ENCODE results near the gene MATN4.

Gene MATN4

DNA sequence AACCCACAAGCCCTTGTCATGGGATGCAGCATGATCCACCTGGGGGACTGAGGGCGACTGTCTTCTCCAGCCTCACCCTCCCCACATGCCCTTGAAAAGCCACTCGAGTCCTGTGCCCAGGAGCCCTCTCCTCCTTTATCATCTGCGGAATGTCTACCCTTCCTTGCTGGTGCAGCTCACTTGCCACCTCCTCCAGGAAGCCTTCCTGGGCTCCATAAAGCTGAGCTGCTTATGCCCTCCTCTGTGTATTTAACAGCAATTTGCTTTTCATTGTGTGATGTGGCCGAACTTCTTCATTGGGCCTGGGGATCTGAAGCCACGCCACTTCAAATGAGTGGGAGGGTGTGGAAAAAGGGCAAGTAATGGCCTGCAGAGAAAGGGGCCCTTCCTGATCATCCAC is 19.2 kb downstream of the MATN4 start:
- no peak for DNase-seq

DNA sequence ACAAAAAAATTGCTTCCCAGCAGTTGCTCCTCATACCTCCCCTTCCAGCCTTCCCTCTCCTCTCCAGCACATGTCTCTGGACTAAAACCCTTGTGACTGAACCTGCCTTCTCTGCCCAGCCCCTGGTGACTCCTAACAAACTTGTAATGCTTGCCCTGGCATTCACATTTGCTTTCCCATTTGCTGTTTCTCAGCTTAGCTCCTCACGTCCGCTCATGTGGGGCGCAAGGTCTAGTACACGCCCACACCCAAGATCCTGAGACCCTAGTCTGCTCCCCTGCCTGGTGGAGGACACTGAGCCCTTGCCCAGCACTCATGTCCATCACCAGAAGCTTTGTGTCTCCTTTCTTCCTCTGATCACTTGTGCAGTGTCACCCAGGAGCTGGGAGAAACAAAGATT is 19.7 kb downstream of the MATN4 start:
- no peak for DNase-seq

DNA sequence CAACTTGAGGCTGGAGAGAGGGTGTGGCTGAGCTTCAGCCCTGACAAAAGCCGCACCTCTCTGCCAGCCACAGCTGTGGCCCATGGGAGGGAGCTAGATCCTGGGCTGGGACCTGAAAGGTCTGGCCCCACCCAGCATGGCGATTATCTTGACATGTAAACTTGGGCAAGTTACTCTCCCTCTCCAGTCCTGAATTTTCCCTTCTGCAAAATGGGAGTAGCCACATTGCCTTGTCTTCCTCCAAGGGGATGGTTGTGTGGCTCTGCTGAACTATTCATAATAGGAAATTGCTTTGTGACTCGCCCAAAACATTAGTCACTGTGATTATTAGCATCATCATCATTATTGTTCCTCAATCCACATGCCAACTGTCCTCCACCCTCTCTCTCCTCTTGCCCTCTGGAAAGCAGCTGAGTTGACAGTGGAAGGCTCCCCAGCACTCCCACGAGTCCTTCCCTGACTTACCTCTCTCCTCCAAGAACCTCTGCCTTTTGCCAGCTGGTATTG is 24.5 kb downstream of the MATN4 start:
- DNase-seq = no peak

DNA sequence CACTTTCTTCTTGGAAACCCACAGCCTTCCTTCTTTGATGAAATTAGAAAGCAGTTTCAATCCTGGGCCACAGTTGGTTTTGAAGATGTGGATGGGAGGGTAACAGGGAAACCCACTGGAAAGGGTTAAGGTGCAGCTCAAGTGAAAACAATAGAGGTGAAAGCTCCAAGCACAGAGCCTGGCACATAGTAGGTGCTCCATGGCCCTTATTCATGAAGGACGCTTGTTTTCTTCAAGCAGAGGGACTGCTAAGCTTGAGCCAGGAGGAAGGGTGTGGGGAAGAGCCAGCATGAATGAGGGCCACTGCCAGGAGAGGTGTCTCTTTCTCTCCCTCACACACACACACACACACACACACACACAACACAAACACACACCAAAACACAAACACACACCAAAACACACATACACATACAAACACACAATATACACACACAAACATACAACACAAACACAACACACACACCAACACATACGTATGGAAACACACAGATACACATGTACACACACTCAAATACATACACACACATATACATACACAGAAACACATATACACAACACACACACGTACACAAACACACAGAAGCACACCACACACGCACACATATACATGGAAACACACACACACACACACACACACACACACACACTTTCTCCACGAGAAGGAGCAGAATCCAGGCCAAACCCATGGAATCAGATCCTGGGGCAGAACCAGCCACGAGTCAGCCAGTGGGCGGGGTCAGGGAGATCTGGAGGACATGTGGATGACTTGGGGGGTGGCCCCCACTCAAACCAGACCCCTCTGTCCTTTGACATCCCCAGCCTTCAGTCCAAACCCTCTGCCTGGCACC is 25.2 kb downstream of the MATN4 start:
- no peak for DNase-seq

DNA sequence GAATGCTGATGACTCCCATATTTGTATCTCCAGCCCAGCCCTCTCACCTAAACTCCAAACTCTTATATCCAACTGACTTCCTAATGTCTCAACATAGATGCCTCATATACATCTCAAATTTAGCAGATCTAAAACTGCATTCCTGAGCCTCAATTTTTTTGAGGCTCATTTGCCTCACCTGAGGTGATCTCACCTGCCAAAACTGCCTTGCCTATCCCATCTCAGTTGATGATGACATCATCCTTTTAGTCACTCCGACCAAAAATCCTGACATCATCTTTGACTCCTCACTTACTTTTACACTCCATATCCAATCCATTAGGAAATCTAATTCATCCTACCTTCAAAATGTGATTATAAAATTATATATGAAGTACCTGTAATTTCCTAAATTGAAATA is 28.1 kb downstream of the MATN4 start:
- DNase-seq = no peak

DNA sequence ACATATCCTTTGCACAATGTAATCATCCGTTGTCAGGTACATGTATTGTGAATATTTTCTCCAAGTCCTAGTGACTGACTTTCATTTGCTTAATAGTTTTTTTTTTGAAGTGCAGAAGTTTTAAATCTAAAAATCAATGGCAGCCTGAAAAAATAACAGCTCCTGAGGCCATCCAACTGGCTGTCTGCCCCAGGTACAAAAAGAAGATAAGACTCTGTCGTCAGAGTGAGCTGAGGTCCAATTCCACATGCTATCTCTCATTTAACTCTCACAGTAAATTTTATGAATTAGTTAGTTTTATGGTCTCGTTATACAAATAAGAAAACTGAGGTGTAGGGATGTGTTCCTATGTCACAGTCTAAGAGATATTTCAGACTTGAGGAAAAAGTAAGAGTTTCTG is 32.8 kb downstream of the MATN4 start:
- DNase-seq = no peak

DNA sequence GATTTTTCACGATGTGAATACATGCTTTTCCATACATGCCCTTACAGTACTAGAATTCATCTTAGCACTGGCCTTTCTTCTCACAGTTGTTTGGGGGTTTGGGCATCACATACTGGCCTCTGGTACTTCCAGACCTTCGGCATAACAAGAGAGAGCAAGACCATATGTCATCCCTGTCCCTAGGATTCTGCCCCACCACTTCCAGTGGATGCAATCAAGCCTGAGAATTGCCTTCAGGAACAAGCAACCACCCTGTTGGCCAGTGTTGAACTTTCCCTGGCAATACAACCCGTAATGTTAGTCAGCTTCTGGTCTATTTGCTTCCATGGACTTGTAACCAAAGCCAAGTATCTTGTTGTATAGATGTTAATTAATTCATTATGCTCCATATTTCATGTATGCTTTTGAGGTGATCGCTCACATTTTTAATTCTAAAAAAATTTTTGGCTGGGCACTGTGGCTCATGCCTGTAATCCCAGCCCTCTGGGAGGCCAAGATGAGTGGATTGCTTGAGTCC is 38.3 kb downstream of the MATN4 start:
- DNase-seq = no peak

DNA sequence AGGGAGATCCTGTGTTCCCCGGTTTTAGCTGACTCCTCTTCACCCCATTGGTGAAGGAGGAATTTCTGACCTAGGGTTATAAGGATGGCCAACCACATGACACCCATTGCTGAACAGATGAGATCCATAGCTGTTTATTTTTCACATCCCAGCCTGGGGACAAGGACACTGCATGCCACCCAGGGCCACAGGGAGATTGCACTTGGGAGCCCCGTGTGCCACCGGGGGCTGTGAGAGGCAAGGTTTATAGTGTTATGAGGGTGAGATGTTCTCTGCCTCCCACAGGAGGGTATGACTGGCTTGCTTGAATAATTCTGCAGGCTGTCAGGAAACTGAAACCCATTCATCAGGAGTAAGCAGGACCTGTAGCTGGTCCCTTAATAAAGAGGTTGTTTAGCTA is 39.0 kb downstream of the MATN4 start:
- no peak for DNase-seq

DNA sequence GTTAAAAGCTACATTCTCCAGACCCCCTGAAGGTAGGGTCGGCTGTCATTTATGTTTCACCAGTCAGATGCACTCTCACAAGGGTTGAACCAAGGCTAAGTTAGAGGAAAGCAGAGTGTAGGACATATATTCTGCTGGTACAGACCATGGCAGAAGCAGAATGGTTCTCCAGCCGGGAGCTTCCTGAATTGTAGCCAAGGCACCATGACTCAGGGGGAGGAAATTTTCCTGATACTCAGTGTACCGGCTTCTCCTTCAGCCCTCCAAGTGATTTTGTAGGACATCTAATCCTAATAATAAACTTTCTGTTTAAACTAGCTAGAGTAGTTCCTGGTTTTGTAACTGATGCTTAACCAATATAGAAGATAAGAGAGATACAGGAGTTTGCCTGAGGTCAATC is 39.6 kb downstream of the MATN4 start:
- no peak for DNase-seq

DNA sequence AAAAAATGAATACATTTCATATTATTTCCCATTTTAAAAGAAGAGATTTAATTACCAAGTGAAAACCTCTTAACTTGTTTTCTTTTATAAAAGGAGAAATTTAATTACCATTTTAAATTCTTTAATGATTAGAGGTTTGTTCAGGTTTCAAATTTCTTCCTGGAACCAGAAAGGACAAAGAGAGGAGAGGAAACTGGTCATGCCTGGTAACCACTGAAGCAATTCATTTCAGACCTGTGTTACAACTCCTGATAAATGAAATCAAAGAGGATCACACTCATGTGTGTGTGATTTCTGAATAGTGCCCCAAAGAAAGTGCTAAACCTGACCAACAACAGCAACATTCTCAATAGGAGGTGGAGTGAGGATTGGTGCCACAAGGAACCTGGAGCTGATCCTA is 41.1 kb downstream of the MATN4 start:
- no peak for DNase-seq

DNA sequence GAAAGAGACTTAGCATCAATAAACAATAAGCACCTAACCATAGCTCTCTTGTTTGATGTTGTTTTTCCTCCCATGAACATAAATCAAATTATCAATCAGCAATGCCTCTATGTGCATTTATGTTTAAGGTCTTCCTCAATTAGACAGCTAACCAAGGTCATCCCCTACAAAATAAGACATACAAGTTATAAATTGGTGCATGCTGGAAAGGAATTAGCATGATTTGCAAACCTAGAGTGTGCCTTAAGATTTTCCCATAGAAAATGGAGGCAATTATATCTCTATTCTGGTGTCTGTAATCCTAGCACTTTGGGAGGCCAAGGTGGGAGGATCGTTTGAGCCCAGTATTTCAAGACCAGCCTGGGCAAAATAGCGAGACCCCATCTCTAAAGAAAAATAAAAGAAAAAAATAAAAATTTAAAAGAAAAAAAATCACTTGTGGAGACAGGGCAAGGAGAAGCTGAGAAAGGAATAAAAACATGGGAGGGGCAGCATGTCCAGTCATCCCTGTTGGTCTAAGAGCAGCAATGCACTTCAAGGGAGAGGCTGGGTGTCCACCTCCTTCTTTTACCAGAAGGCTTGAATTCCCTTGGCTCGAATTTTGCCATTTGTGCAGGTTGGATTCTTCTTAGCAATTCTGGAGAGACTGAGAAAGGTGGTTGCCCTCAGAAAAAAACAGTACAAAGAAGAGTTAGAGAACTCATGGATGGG is 44.4 kb downstream of the MATN4 start:
- DNase-seq = no peak

DNA sequence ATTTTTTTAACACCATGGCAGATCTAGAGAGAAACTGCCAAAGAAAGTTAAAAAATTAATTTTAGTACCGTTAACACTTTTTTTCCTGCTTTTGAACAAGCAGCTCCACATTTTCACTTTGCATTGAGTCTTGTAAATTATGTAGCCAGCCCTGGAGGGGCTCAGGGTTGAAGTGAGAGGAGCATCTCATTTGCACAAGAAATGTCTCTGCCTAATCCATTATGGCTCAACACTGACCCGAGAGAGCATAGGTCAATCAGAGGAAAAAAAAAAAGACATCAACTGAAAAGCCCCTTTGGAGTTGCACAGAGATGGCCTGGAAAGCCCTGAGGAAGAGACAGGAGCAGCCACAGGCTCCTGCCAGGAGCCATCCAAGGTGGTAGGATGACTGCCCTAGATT is 49.4 kb downstream of the MATN4 start:
- DNase-seq = no peak

DNA sequence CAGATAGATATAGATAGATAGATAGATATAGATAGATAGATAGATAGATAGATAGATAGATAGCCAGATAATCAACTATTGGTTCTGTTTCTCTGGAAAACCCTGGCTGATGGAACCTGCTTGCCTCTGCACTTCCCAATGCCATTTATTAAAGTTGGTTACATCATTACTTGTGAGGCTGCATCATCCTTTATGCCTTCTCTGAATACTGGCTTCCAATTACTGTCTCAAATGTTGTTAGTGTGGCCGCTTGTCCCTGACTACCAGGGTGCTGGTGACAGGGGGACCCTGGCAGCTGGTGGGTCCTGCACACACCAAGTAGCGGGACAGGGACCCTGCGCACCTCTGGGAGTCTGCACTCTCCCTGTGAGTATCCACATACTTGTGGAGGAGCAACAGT is 49.8 kb downstream of the MATN4 start:
- no peak for DNase-seq

DNA sequence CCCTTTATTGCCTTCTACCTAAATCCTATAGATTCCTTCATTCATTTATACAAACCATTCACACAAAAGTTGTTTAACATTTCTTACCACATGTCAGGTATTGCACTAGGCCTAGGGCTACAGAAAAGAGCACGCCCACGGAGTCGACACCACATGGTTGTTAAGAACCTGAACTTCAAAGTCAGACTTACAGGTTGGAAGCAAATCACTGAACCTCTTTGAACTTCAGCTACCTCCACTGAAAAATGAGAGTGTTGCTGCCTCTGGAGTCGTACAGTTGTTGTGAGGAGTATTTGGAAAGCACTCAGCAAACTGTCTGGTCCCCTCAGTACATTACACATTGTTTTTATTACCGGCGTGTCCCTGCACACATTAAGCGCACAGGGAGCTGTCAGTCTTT is 50.4 kb downstream of the MATN4 start:
- DNase-seq = no peak

DNA sequence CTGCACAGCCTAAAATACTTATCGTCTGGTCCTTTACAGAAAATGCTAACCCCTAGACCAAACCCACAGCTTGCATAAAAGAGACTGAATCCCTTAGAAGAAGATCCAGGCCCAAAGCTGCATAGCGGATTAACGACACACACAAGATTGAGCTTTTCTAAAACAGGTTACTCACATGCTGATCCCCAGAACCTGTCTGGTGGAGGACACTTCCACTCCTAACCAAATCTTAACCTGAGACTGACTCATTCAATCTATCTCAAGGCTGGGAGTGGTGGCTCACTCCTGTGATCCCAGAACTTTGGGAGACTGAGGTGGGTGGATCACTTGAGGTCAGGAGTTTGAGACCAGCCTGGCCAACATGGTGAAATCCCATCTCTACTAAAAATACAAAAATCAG is 50.9 kb downstream of the MATN4 start:
- no peak for DNase-seq

DNA sequence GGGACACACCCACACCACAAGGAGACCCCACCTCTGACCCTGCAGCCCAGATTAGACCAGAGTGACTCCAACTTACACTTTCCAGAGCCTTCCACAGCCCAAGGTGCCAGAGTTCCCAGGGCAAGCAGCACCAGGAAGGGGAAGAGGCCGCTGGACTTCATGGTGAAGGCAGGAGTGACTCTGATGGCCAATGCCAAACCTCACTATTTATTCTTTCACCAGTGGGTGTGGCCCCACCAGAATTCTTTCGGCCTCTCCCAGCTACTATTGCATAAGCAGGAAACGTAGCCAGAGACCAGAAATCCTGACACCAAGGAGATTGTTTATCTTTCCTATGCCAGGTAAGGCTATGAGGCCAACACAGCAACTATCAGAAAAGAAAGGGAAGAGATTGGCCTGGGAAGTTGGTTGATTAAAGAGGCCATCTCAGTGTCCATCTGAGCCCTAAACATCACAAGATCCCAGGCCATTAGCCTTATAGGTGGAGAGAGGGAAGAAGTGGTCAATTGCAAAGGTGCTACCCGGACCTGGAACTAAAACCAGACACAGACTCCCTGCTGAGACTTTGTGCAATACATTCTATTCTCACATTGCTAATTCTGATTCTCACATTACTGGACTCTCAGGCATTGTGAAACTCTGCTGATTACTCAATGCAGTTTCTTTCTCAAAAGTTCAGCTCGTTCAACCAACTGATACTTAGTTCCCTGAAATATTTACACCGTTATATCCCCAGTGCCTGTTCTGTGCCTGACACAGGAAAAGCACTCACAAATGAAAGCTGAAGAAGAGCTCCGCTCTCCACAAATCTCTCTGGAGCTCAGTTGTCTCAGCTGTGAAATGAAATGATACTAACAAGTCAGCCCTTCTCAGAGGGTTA is 53.5 kb downstream of the MATN4 start, which contains the start of gene SLPI:
Gene SLPI, minus strand, starts transcription at position 182 of the 880 bp plus-strand sequence. Its CDS starts 21 bp downstream, at position 161.
- DNase-seq = peak; percentile 41

DNA sequence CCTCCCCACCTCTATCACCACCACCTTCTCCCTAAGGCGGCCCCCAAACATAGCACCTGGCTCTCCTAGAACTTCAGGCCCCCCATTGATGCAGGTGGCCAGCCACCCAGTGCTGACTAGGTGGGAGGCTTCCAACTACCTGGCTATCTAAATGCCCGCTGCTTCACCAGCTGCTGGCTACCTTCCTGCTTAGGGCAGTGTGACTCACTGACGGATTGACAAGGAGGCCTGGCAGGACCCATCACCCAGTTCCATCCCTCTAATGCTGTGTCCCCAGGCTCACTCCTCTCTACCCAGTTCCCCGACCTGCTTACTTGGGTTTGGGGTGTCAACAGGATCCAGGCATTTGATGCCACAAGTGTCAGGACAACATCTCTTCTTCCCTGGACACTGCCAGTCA is 54.8 kb downstream of the MATN4 start:
- no peak for DNase-seq

DNA sequence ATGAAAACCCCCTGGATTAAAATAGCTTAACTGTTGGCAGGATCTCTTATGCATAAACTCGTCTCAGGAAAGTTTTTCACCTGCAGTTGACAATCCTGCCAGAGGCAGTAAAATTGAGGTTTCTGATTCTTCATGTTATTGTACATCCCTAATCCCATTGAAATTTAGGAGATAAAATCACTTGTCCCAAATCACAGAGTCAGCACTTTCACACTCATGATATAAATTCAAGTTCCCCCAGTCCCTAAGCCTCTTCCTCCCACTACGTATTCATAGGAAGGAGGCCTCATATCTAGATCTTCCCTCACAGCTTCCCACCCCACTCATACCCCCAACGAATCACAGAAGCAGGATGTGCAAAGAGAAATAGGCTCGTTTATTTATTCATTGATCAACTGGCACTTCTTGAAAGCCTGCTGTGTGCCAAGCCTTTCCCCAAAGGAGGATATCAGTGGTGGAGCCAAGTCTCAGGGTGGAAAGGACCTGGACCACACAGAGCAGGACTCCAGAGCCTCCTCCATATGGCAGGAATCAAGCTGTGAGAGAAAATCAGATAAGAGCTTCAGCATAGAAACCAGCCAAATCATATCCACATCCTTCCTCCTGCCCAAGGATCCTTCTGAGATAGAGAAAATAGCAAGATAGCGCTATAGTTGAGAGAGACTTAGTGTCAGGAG is 56.1 kb downstream of the MATN4 start:
- no peak for DNase-seq

DNA sequence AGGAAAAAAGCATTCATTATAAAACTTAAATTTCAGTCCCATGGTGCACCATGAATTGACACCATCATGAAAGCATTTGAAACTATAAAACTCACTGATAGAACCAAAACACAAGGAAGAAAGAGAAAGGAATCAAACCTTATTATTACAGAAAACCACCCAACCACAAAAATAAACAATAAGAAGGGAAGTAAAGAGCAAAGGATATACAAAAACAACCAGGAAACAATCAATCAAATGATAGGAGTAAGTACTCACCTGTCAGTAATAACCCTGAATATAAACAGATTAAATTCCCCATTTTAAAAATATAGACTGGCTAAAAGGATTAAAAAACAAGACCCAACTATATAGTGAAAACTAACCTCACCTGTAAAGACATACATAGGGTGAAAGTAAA is 59.5 kb downstream of the MATN4 start:
- DNase-seq = peak; percentile 19

DNA sequence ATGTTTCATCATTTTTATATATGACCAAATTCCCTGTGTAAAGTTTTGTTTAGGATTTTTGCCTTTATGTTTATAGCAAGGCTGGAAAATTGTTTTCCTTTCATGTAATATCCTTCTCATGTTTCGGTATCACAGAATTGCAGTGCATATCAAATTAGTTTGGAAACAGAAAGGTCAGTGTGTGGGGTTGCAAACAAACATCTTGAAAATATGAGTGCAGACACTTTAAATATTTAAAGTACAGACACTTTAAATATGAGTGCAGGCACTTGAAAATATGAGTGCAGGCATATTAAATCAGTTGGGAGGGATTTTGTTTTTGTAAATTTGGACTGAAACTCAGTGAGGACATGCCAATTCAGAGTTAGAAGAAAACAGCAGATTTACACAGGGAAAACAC is 60.2 kb downstream of the MATN4 start:
- DNase-seq = peak; percentile 30

DNA sequence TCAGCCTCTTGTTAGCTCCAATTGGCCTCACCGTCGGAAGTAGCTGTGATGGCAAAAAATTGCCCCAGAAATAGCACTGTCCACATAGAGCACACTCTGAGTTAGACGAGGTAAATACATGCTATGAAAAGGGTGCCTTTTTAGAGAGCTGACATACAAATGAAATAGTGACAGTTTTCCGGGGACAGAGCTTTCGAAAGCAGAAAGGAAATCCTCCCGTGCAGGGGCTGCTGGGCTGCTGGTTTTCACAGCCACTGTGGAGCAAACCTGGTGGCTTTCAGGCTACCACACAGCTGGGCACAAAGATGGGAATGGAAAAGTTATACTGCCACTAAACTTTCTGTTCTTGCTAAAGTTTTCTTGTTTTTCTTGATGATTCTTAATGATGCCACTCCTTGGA is 62.0 kb downstream of the MATN4 start:
- no peak for DNase-seq

Measured in DMS53 (cell line).